ENCODE results near the gene SORCS2.

The SORCS2 gene

GRCh38 chr4:7692451-7693236 lies 500.3 kb downstream of the SORCS2 start:
- no peak for DNase-seq

DNA sequence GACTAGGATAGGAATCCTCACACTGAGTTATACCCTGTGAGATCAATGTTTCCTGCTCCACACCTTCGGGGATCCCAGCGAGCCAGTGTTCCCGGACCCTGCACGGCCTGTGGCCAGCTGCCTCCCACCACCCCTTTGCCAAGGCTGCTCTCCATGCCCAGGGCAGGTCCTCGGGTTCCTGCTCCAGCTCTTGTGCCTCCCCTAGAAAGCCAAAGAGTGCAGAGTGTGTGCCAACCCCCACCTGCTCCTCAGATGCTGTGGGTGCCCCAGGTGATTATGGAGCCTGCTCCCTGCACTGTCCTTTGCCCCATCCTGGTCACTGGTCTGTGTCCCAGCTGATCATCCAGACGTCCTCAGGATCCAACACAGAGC lies 500.9 kb downstream of the SORCS2 start:
- DNase-seq: no peak

DNA sequence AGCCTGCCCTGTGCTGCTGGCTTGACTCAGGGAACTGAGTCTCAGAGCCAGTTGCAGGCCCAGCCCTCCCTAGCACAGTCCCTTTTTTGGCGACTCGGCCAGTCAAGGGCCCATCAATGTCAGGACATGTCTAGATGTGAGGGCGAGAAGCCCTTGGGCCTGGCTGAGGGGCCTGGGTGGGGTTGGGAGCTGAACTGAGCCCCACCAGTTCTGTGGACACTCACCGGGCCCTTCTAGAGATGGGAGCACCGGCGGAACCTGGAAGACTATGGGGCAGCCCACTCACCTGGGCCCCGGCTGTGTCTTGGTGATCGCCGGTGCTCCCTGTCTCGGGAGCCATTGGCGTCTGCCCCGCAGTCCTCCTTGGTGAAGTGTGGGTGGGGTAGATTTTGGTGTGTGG lies 501.4 kb downstream of the SORCS2 start:
- no peak for DNase-seq

DNA sequence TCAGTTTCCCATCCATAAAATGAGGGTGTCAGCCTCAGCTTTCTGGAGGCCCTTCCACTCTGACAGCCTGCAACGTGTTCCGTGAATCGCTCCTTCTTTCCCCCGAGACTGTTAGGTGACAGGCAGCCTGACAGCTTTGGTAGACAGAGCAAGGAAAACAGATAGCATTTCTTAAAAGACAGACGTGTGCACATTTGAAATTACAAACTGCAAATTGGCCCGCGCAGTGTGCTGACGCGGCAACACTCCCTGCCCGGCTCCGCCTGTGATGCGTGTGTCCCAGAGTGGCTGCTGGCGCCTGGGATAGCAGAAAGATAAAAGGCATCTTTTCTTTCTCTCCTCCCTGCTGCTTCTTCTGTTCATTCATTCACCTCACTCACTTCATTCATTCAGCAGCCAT lies 502.0 kb downstream of the SORCS2 start:
- no peak for DNase-seq

- no peak for DNase-seq
Observed at GRCh38 chr4:7697343-7697742, 505.0 kb downstream of the SORCS2 start.

GRCh38 chr4:7697821-7698220 lies 505.5 kb downstream of the SORCS2 start:
- DNase-seq: no peak

- DNase-seq: no peak
Observed at GRCh38 chr4:7698584-7698983, 506.2 kb downstream of the SORCS2 start.

DNA sequence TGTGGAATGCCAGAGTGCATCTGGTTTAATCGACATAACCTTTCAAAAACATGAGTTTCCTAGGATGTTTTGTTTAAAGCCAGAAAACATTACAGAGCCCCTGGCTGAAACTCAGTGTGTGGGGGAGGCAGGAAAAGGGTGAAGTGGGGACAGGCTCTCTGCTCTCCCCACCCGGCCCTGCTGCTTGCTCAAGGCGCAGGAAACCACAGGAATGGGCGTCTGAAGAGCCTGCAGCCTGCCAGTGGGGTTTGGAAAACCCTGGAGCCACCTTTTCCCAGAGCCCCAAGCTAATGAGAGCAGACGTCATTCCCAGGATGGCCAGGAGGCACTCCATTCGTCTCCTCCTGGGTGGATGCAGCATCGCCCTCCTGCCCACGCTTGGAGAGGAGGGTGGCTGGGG lies 506.7 kb downstream of the SORCS2 start:
- DNase-seq: no peak

GRCh38 chr4:7699825-7700224 lies 507.5 kb downstream of the SORCS2 start:
- DNase-seq: no peak

DNA sequence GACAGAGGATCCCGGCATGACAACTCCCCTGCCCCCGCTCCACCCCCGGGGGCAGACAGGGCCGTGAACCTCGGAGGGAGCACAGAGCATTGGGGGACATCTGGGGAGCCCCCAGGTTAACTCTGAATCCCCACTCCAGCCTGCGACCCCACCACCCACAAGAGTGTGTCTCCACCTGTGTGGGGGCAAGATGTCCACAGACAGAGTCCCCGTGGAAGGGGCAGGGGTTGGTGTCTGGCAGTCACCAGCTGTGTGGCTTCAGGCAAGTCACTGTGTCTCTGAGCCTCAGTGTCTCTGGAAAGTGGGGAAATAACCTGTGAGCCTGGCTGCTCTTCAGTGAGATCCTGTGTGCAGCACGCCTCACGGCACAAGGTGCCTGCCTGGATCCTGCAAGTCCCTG lies 508.3 kb downstream of the SORCS2 start:
- DNase-seq: no peak

DNA sequence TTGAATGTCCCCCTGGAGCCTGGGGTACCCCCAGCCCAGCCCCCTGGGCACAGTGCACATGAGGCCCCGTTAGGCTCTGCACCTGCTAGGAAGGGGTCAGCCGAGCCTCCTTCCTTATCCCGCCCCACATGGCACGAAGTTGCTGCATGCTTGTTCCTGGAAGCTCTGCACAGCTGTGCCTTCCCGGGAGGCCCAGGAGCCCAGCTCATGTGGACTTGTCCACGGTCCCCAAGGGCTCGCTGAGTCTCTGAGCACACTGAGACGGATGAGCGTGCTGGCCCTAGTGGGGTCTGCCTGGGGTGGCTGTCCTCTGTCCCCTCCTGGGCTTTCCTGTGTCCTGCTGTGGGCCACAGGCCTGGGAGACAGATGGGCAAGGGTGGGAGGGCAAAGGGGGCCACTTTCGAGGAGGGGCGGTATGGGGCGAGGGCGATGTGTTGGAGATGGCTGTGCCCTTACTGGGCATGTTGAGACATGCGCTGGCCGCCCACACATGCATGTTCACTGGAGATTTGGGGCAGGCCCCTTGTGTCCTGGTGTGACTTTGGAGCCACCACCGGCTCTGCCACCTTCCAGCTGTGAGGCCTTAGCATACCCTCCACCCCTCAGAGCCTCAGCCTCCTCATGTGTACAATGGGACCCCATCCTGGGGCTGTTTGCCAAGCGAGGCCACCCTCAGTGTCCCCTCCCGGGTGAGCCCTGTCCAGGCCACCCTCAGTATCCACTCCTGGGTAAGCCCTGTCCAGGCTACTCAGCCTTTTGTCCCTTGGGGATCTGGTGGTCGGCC lies 509.7 kb downstream of the SORCS2 start:
- DNase-seq: no peak

- no peak for DNase-seq
Observed at GRCh38 chr4:7703688-7704087, 511.4 kb downstream of the SORCS2 start.

DNA sequence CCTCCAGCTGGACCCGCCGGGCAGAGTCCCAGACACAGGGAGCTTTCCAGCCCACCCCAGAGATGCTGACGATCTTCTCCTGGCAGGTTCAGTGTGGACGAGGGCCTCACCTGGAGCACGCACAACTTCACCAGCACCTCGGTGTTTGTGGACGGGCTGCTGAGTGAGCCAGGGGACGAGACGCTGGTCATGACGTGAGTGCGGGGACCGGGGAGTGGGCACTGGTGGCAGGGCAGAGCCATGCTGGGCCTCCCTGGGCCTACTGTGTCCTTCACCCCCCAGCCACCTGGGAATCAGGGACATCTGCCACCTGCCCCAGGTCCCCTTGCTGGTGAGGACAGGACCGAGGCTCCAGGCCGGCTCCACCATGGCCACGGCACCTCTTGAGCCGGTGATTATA lies 511.8 kb downstream of the SORCS2 start:
- DNase-seq: no peak

DNA sequence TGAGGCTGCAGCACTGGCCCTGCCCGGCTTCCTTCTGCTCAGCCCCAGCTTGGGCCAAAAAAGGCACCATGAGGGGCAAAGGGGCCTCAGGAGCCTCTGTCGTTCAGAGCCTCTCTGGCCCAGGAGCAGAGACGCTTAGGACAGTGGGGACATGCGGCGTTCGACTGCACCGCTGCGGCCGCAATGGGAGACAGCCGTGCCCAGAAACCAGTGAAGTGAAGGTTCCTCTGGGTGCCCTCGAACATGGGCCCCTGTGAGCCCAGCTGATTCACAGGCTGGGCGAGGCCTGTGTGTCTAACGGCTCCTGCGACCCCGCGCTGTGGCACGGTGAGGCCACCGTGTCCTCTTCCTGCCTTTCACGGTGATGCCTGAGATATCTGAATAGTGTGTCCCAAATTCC lies 512.3 kb downstream of the SORCS2 start:
- DNase-seq: no peak

DNA sequence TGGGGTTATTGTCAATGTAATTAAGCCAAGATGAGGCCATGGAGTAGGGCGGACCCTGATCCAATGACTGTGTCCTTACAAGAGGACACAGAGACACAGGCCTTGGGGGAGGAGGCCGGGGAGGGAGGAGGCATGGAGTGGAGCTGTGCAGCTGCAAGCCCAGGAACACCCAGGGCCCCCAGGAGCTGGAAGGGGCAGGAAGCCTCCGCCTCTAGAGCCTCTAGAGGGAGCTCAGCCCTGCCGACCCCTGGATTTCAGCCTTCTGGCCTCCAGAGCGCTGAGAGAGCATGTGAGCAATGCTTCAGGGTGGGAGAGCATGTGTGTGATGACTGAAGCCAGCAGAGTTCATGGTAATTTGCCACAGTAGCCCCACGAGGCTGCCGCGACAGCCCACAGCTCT lies 512.7 kb downstream of the SORCS2 start:
- DNase-seq: no peak

- DNase-seq: no peak
Observed at GRCh38 chr4:7705593-7705992, 513.3 kb downstream of the SORCS2 start.

DNA sequence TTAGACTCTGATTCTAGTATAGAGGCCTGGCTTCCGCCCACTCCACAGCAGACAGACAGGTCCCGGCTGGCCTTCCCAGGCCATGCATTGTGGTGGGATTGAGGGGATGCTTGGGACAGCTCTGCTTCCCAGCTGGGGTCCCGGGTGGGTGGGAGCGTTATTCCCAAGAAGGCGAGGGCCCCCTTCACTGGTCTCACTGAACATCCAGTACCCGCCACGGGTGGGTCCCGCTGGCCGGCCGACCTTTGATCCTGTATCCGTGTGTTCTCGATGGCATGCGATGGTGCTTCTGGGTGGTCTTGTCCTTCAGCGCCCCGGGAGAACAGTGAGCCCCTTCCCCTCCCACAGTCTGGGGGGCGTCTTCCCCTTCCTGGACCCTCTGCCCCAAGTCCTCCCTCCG lies 515.9 kb downstream of the SORCS2 start:
- no peak for DNase-seq

DNA sequence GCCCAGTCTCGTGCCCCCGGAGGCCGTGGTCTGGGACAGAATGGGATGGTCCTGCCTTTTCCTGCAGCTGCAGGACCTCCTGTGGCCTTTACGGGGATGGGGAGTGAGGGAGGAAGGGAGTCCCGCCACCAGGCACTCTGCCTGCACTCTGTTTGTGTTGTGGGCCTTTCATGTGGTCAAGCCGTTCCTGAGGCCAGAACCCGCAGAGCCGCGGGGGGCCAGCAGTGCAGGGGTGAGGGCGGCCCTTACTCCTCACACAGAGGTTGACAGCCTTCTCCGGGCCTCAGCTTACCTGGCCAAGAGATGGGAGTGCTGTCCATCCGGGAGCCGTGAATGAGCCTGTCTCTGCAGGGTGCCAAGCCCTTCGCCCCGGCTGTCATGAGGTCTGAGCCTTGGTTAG lies 516.6 kb downstream of the SORCS2 start:
- no peak for DNase-seq

DNA sequence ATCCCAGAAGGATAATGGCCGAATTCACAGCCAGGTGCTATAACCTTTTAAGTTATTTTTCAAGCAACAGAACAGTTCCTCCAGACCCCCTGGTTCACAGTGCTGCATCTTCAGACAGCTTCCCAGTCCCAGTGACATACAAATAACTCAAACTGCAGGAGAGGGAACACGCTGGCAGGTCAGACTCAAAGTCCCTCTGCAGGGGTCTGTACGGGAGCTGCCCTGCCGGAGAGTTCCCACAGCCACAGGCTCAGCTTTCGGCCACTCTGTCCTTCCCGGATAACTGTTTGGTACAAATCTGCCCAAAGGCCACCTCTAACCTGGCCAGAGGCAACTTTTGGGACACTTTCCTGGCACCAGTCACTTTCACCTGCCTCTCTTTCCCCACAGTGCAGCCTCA lies 517.1 kb downstream of the SORCS2 start:
- DNase-seq: no peak

DNA sequence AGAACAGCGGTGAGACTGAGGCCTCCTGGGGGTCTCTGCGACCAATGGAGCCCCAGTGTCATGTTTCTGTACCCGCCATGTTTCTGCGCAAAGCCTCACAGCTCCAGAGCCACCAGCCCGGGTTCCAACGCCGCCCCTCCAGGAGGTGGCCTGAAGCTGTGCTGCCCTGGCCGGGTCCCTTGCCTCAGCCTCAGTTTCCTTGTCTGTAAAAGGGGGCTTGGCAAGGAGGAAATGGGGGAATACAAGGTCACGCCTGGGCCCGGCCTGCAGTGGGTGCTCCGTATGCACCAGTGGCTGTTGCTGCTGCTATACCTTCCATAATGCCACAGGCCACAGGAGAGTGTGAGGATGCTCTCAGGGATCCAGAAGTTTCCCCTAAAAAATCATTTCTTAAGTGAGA lies 517.8 kb downstream of the SORCS2 start:
- DNase-seq: no peak

DNA sequence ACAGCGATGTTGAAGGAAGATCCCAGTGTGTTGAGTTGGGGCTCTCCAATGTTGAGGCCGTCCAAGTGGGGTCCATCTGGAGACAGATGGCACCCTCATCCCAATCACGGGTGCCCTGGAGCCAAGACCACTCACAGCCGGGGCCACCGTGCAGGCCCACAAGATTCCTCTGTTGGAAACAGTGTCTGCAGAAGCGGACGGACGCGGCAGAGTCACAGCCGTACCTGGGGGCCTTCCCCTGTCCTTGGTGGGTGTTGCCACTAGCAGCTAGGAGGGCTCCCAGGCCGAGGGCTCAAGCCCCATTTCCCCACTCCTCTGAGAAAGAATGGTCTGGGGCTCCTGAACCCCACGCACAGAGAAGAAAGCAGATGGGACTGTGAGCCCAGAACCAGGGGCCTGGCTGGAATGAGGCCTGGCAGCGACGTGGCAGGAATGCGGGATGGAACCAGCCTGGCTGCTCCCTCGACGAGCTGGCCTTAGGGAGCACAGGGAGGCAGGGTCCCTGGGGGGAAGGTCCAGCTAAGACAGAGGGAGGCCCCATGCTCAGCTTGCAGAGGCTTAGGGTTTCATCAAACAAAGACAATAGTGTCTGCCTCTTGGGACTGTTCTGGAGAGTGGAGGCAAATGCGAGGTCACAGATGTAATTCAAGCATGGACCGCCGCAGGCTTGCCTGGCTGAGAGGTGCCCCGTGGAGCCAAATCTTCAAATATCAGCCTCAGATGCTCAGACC lies 518.4 kb downstream of the SORCS2 start:
- no peak for DNase-seq

DNA sequence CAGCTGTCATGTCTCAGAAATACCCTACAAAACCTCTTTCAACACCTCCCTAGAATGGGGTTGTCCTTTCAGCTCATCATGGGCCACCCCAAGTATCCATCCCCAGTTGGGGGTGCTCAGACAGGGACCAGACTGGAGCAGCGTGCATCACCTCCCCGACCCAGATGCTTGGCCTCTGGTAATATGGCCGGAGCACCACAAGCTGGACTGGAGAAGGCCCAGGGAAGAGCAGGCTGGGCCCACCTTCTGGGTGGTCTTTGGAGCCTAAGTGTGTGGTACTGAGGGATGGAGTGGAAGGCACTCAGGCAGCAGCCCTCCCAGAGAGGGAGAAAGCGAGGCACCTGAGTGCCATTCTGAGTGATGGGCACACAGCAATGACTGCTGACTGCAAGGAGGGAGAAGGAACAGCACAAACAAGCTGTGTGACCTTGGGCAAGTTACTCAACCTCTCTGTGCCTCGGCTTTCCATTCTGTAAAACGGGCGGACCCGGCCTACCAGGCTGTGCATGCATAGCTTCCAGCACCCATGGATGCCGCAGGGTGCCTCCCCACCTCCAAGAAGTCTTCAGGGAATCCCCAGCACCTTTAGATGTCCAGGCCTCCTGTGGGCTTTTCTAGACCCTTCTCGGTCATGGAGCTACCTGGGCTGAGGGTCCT lies 519.1 kb downstream of the SORCS2 start:
- no peak for DNase-seq
